NCI-H1092 (cell line): ENCODE data around the gene PLEKHG4.
A peak's percentile ranks its signal among the peaks of the same experiment; 100 is the strongest.

ENCODE experiments used
- DNase-seq: peaks from one replicate; lab custom pipeline; 2025; lab: John Stamatoyannopoulos, UW

PLEKHG4 gene

GRCh38 chr16:67279296-67280089, at the start of gene PLEKHG4:
Gene PLEKHG4, plus strand, starts transcription at chr16:67279532. Its CDS starts 513 bp downstream, at chr16:67280045.
- peak; percentile 65 for DNase-seq

GRCh38 chr16:67229906-67230808, 49.2 kb upstream of the PLEKHG4 start:
- DNase-seq, result no peak

GRCh38 chr16:67230809-67231660, 48.3 kb upstream of the PLEKHG4 start:
- DNase-seq, result no peak

GRCh38 chr16:67233596-67233995, 45.7 kb upstream of the PLEKHG4 start:
- no peak for DNase-seq

GRCh38 chr16:67234180-67234597, 45.1 kb upstream of the PLEKHG4 start:
- no peak for DNase-seq

GRCh38 chr16:67235816-67236562, 43.3 kb upstream of the PLEKHG4 start:
- no peak for DNase-seq

- DNase-seq, result no peak
Measured at GRCh38 chr16:67236563-67237395, 42.6 kb upstream of the PLEKHG4 start.

- DNase-seq, result no peak
Measured at GRCh38 chr16:67237396-67238277, 41.7 kb upstream of the PLEKHG4 start.

GRCh38 chr16:67238278-67238575, 41.1 kb upstream of the PLEKHG4 start:
- no peak for DNase-seq

- no peak for DNase-seq
Measured at GRCh38 chr16:67238806-67239470, 40.4 kb upstream of the PLEKHG4 start.

GRCh38 chr16:67240506-67240905, 38.8 kb upstream of the PLEKHG4 start:
- DNase-seq, result no peak

- no peak for DNase-seq
Measured at GRCh38 chr16:67241008-67241900, 38.1 kb upstream of the PLEKHG4 start.

GRCh38 chr16:67242138-67242730, 37.1 kb upstream of the PLEKHG4 start:
- no peak for DNase-seq

- no peak for DNase-seq
Measured at GRCh38 chr16:67243481-67243880, 35.9 kb upstream of the PLEKHG4 start.

- DNase-seq, result no peak
Measured at GRCh38 chr16:67244387-67245185, 34.7 kb upstream of the PLEKHG4 start.

GRCh38 chr16:67245186-67245585, 34.1 kb upstream of the PLEKHG4 start:
- DNase-seq, result no peak

GRCh38 chr16:67245674-67246080, 33.7 kb upstream of the PLEKHG4 start:
- no peak for DNase-seq
